ENCODE measurements around the gene SCD5. TPM values are rescaled to one million over a fixed set of nuclear protein-coding genes. Genes with fewer than 3 reads are reported as not detected.

Gene SCD5
- total and polyA plus RNA-seq, 2 of the 13 experiments (the other 11 are each of a cell fraction or from before 2014, with no cell fraction given) = not detected

- H3K27ac ChIP-seq (ENCODE audit: extremely low read length, insufficient read depth, low read length) = no peak overlapping the region
- WGBS (ENCODE audit: low lambda C conversion rate) = 53% methylated on average over 19 of the region's 31 CpGs
- ATAC-seq (no peak; the same call in 2 of the 3 replicates), DNase-seq (ENCODE audit: low spot score) (no peak), FAIRE-seq (no peak)
- TF ChIP-seq ZNF33B (CRISPR knock-in tag; IDR thresholded peaks at IDR 0.05) (no peak), CSRNP2 (CRISPR knock-in tag; conservative IDR thresholded peaks at IDR 0.05; ENCODE audit: low read depth) (no peak), ZNF501 (CRISPR knock-in tag; IDR thresholded peaks at IDR 0.05) (no peak), HNRNPK (IDR thresholded peaks at IDR 0.05; ENCODE audit: low read depth, low read length, poor library complexity, severe bottlenecking) (no peak), THRA (CRISPR knock-in tag; IDR thresholded peaks at IDR 0.05; ENCODE audit: borderline replicate concordance) (no peak), HIVEP1 (CRISPR knock-in tag; IDR thresholded peaks at IDR 0.05) (no peak), ZNF768 (CRISPR knock-in tag; IDR thresholded peaks at IDR 0.05) (no peak), IRF9 (CRISPR knock-in tag; IDR thresholded peaks at IDR 0.05; ENCODE audit: borderline replicate concordance) (no peak), EEA1 (CRISPR knock-in tag; IDR thresholded peaks at IDR 0.05; ENCODE audit: borderline replicate concordance) (no peak), SMC3 (IDR thresholded peaks at IDR 0.05; ENCODE audit: low read length) (no peak)
- H3K27me3 ChIP-seq (ENCODE audit: control insufficient read depth in 1 of 2, insufficient read depth in 2 of 2, low read length in 2 of 2) = peaks cover 0 to 18% of the 10 kb centered on the region in 2 experiments; a peak in 3 of 5 replicates
- no peaks in the 10 kb centered on the region for H3K79me2 ChIP-seq (ENCODE audit: insufficient read depth, low read length)
- H3K4me2 ChIP-seq (ENCODE audit: low read depth, low read length) = no peak overlapping the region
- no peaks in the 10 kb centered on the region for H3K4me1 ChIP-seq (ENCODE audit: insufficient read depth, low read length)
- no TSS peak for BruUV-seq (replicated peaks)
- H3K9me3 ChIP-seq (ENCODE audit: low read length) = no peaks in the 10 kb centered on the region
- POLR2A ChIA-PET = no interaction called here
- intact Hi-C loops (cut with micrococcal nuclease; ENCODE audit: unreplicated experiment) (no loop called here), in situ Hi-C loops (cut with HindIII; ENCODE audit: extremely low pct_ligation_motif_present, low pct_unique_long_range_greater_than_20kb) (no loop called here)
- CTCF ChIA-PET (ENCODE audit: low intra/inter-chr PET ratio, low total read pairs) = no interaction called here
- no peak overlapping the region for H3K9ac ChIP-seq (ENCODE audit: insufficient read depth, low read depth, low read length)
- H3K4me3 ChIP-seq (replicated peaks in 1 of 3; ENCODE audit: insufficient read depth in 1 of 3, low read depth in 2 of 3, low read length in 3 of 3) = no peak overlapping the region
- no peaks in the 10 kb centered on the region for H4K20me1 ChIP-seq (ENCODE audit: insufficient read depth, low read length)
- no peaks in the 10 kb centered on the region for H3K36me3 ChIP-seq (replicated peaks in 1 of 2; ENCODE audit: control insufficient read depth in 1 of 2, insufficient read depth in 2 of 2, low read length in 2 of 2)
- H2AFZ ChIP-seq (ENCODE audit: low read length) = no peak overlapping the region
Measured at GRCh38 chr4:82758701-82759685, 39.6 kb downstream of the SCD5 start.
